ENCODE results near the gene OR2S2.

DNA sequence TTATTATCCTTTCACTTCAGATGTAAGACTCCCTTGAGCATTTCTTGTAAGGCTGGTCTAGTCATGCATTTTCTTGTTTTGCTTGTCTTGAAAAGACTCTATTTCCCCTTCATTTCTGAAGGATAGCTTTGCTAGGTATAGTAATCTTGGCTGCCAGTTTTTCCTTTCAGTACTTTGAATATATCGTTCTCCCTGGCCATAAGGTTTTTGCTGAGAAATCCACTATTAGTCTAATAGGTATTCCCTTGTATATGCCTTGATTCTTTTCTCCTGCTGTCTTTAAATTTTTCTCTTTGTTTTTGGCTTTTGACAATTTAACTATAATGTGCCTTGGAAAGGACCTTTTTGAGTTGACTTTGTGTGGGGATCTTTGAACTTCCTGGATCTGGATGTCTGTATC lies 16.8 kb upstream of the OR2S2 start:
- TF ChIP-seq POLR2A (IDR thresholded peaks at IDR 0.05): no peak
- TF ChIP-seq, protein P1, sequence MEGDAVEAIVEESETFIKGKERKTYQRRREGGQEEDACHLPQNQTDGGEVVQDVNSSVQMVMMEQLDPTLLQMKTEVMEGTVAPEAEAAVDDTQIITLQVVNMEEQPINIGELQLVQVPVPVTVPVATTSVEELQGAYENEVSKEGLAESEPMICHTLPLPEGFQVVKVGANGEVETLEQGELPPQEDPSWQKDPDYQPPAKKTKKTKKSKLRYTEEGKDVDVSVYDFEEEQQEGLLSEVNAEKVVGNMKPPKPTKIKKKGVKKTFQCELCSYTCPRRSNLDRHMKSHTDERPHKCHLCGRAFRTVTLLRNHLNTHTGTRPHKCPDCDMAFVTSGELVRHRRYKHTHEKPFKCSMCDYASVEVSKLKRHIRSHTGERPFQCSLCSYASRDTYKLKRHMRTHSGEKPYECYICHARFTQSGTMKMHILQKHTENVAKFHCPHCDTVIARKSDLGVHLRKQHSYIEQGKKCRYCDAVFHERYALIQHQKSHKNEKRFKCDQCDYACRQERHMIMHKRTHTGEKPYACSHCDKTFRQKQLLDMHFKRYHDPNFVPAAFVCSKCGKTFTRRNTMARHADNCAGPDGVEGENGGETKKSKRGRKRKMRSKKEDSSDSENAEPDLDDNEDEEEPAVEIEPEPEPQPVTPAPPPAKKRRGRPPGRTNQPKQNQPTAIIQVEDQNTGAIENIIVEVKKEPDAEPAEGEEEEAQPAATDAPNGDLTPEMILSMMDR (IDR thresholded peaks at IDR 0.05 in 4 of 5, conservative IDR thresholded peaks at IDR 0.05 in 1 of 5): no peak

All from gastrocnemius medialis (tissue), 4 donors.